22Rv1 (cell line): ENCODE results near the gene P4HA2.

Source experiments
- ZFX ChIP-seq: fragments of 450-650 bp; IDR thresholded peaks from 2 replicates; pipeline ENCODE4 v1.6.1; 2017; ENCODE audit warnings: antibody characterized with exemption, borderline replicate concordance
- TF ChIP-seq, protein P1 (sequence below): fragments of 450-650 bp; IDR thresholded peaks from 2 replicates; pipeline ENCODE4 v1.5.1; 2017; ENCODE audit warnings: mild to moderate bottlenecking

DNA sequence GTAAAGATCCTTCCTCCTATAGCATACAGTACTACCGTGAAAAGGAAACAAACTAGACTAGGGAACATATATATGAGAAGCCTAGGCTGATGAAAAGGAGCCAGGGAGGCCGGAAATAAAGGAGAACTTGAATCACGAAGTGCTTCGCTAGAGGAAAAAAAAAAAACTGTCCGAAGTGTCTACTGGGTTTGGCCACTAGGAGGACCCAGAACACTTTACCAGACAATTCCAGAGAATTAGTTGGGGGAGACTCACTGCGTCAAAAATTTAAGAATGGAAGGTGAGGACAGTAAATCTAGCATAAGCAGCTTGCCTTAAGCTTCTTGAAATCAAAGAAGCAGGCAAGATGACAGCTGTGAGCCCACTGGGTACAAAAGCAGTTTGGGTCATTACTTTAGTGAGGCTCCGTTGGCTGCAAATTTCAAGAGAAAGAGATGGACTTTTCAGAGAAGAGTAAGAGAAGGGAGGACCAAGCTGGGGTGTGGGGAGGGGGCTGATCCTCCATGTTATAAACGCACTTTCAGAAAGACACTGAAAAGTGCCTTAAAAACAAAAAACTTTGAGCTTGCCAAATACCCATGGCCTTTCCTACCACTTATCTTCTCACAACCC, 47.4 kb downstream of the P4HA2 start:
- TF ChIP-seq, protein P1, sequence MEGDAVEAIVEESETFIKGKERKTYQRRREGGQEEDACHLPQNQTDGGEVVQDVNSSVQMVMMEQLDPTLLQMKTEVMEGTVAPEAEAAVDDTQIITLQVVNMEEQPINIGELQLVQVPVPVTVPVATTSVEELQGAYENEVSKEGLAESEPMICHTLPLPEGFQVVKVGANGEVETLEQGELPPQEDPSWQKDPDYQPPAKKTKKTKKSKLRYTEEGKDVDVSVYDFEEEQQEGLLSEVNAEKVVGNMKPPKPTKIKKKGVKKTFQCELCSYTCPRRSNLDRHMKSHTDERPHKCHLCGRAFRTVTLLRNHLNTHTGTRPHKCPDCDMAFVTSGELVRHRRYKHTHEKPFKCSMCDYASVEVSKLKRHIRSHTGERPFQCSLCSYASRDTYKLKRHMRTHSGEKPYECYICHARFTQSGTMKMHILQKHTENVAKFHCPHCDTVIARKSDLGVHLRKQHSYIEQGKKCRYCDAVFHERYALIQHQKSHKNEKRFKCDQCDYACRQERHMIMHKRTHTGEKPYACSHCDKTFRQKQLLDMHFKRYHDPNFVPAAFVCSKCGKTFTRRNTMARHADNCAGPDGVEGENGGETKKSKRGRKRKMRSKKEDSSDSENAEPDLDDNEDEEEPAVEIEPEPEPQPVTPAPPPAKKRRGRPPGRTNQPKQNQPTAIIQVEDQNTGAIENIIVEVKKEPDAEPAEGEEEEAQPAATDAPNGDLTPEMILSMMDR = peak; percentile 86
- TF ChIP-seq ZFX = no peak
